OCI-M2 (cell line): ENCODE data around the gene P4HA3.

ENCODE experiments used
- DNase-seq: peaks from one replicate; lab custom pipeline; 2025; ENCODE audit not compliant: unreplicated experiment; lab: John Stamatoyannopoulos, UW

P4HA3 gene

GRCh38 chr11:74268456-74268855 lies 43.0 kb downstream of the P4HA3 start:
- no peak for DNase-seq

- no peak for DNase-seq
These were observed 44.4 kb downstream of the P4HA3 start for GRCh38 chr11:74267014-74267413.

GRCh38 chr11:74265256-74265655 lies 46.2 kb downstream of the P4HA3 start:
- no peak for DNase-seq

GRCh38 chr11:74262725-74263124 lies 48.7 kb downstream of the P4HA3 start:
- DNase-seq, result no peak

- DNase-seq, result no peak
These were observed 53.4 kb downstream of the P4HA3 start for GRCh38 chr11:74257959-74258553.

- no peak for DNase-seq
These were observed 54.9 kb downstream of the P4HA3 start for GRCh38 chr11:74256378-74257133.

GRCh38 chr11:74255741-74256375 lies 55.6 kb downstream of the P4HA3 start:
- no peak for DNase-seq

- DNase-seq, result no peak
These were observed 58.1 kb downstream of the P4HA3 start for GRCh38 chr11:74253361-74253760.

- no peak for DNase-seq
These were observed 61.9 kb downstream of the P4HA3 start for GRCh38 chr11:74249496-74249895.

GRCh38 chr11:74248469-74248868 lies 63.0 kb downstream of the P4HA3 start:
- no peak for DNase-seq

- DNase-seq, result no peak
These were observed 73.2 kb downstream of the P4HA3 start for GRCh38 chr11:74238243-74238642.

- DNase-seq, result no peak
These were observed 73.9 kb downstream of the P4HA3 start for GRCh38 chr11:74237541-74237940.

- no peak for DNase-seq
These were observed 76.3 kb downstream of the P4HA3 start for GRCh38 chr11:74235121-74235520.

- no peak for DNase-seq
These were observed 77.8 kb downstream of the P4HA3 start for GRCh38 chr11:74233683-74234082.

GRCh38 chr11:74232311-74232950 lies 79.0 kb downstream of the P4HA3 start:
- DNase-seq, result no peak

GRCh38 chr11:74226907-74227306 lies 84.5 kb downstream of the P4HA3 start:
- DNase-seq, result no peak

GRCh38 chr11:74225565-74225964 lies 85.9 kb downstream of the P4HA3 start:
- DNase-seq, result no peak

GRCh38 chr11:74221816-74222215 lies 89.6 kb downstream of the P4HA3 start:
- no peak for DNase-seq

GRCh38 chr11:74220376-74220775 lies 91.1 kb downstream of the P4HA3 start:
- no peak for DNase-seq
